ENCODE results near the gene TRIP10.

Gene TRIP10

GRCh38 chr19:6712231-6712630 is 27.2 kb upstream of the TRIP10 start:
- no peak overlapping the region for H3K4me3 ChIP-seq (ENCODE audit: low read depth, low read length)
- TF ChIP-seq CTCF (IDR thresholded peaks at IDR 0.05; ENCODE audit: low read depth, low read length) = no peak

DNA sequence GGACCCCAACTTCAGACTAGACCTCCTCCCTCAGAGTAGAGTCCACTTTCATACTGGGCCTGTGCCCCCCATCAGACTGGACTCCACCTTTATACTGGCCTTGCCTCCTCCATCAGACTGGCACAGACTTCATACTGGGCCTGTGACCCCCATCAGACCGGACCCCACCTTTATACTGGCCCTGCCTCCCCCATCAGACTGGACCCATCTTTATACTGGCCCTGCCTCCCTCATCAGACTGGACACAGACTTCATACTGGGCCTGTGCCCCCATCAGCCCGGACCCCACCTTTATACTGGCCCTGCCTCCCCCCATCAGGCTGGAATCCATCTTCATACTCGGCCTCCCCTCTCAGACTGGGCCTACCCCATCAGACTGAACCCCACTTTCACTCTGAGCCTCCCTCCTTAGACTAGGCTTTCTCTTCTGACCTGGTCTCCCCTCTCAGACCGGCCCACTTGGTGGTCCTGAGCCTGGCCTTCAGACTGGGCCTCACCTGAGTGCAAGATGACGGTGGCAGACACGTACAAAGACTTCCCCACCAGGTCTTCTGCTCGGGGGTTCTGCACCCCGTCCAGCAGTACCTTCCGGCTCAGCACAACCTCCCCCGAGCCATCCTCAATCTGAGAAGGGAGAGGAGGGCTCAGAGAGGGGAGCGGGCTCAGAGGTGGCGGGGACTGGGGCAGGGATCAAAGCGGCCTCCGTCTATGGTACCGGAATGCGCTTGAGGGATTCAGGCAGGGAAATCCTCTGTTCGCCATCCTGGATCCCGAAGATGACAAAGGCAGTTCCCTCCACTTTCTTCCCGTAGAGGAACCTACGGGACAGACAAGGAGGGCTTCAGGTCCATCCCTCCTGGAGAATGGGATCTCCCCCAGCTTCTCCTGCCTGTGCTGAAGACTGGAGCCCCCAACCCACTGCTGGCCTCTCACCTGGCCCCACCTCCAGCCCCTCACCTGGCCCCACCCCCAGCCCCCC is 26.5 kb upstream of the TRIP10 start:
- TF ChIP-seq CTCF (IDR thresholded peaks at IDR 0.05; ENCODE audit: low read depth, low read length) = no peak
- no peak overlapping the region for H3K4me3 ChIP-seq (ENCODE audit: low read depth, low read length)

GRCh38 chr19:6713773-6714692 is 25.4 kb upstream of the TRIP10 start:
- H3K4me3 ChIP-seq (ENCODE audit: low read depth, low read length) = no peak overlapping the region
- TF ChIP-seq CTCF (IDR thresholded peaks at IDR 0.05; ENCODE audit: low read depth, low read length) = no peak

- TF ChIP-seq CTCF (IDR thresholded peaks at IDR 0.05; ENCODE audit: low read depth, low read length) = no peak
These were observed 24.5 kb upstream of the TRIP10 start for GRCh38 chr19:6714749-6715555.

DNA sequence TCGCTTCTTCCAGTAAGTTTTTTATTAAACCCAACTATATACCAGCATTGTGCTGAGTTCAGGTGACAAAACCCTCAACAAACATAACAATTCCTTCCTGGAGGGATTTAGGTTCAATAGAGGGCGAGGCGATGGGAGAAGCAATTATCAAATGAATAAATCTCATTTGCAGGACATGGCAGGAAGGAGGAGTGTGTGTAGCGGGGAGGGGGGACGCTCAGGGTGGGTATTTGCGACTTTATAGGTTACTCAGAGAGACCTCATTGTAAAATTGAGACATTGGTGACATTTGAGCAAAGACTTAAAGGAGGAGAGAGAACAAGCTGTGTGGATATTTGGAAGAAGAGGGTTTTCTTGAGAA is 22.9 kb upstream of the TRIP10 start:
- no peak for TF ChIP-seq CTCF (IDR thresholded peaks at IDR 0.05; ENCODE audit: low read depth, low read length)
- no peak overlapping the region for H3K4me3 ChIP-seq (ENCODE audit: low read depth, low read length)

More at GRCh38 chr19:6714749-6715555, 24.5 kb upstream of the TRIP10 start:
- no peak overlapping the region for H3K4me3 ChIP-seq (ENCODE audit: low read depth, low read length)

DNA sequence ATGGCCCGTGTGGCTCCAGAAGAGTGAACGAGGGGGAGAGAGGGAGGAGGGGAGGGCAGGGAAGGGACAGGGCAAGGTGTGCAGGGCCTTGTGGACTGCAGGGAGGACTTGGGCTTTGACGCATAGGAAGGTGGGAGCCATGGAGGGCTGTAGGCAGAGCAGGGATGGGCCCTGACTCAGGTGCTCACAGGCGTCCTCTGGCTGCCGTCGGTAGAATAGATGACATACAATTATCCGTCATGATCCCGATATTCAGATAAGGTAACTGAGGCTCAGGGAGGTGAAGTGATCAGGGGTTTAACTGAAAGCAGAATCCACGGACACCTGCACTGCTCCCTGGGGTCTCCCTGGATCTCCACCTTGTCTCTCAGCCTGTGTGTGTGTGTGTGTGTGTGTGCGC is 22.4 kb upstream of the TRIP10 start:
- no peak for TF ChIP-seq CTCF (IDR thresholded peaks at IDR 0.05; ENCODE audit: low read depth, low read length)
- H3K4me3 ChIP-seq (ENCODE audit: low read depth, low read length) = no peak overlapping the region

All from WI38 (cell line).